Measurements from ENCODE around the gene MLST8. TPM values are rescaled to one million over a fixed set of nuclear protein-coding genes. Genes with fewer than 3 reads are reported as not detected.
"Not testable (repeated sequence)": the region's sequence is repeated elsewhere in the genome, so short reads cannot be mapped to it uniquely, and the experiment has no call there.

MLST8 gene
- total RNA-seq, 2 experiments from 2014 or later: 70.0 to 70.7 TPM

GRCh38 chr16:2253293-2253692 lies 48.0 kb downstream of the MLST8 start:
- peak overlapping the region; percentile 49 for H3K27ac Mint-ChIP-seq
- H3K4me1 Mint-ChIP-seq (ENCODE audit: low read depth): peaks cover 14% of the 10 kb centered on the region

GRCh38 chr16:2256531-2257140 lies 51.4 kb downstream of the MLST8 start:
- intact Hi-C loops (cut with micrococcal nuclease): no loop called here
- Mint-ChIP-seq H3K9me3 (no peaks in the 10 kb centered on the region), H3K4me1 (ENCODE audit: low read depth) (peaks cover 9% of the 10 kb centered on the region), H3K4me3 (no peak overlapping the region), H3K27ac (peak overlapping the region; percentile 39), H3K27me3 (no peaks in the 10 kb centered on the region), H3K36me3 (ENCODE audit: low read depth) (peaks cover 61% of the 10 kb centered on the region)
- ChIA-PET POLR2A (interaction anchor here (0.8 to 2.3 kb wide), 9 partner anchors 9 to 105 kb away, joined by 3 to 7 read pairs (median 4); no protein-coding TSS in a partner anchor), CTCF (interaction anchor here (1.2 kb wide), 1 partner anchor 10 kb away, joined by 3 read pairs; no protein-coding TSS in a partner anchor)
- ATAC-seq (no peak), DNase-seq (no peak)
- TF ChIP-seq CTCF (IDR thresholded peaks at IDR 0.05): no peak

More at GRCh38 chr16:2253293-2253692, 48.0 kb downstream of the MLST8 start:
- Mint-ChIP-seq H3K36me3 (ENCODE audit: low read depth) (peaks cover 51% of the 10 kb centered on the region), H3K27me3 (no peaks in the 10 kb centered on the region), H3K9me3 (no peaks in the 10 kb centered on the region), H3K4me3 (no peak overlapping the region)
- no peak for TF ChIP-seq CTCF (IDR thresholded peaks at IDR 0.05)
- ChIA-PET POLR2A (interaction anchor here (0.6 to 3.8 kb wide), 11 partner anchors 8 to 272 kb away, joined by 3 to 59 read pairs (median 4); partner anchors contain the start of gene TRAF7), CTCF (interaction anchor here (2.7 kb wide), 2 partner anchors 10 to 28 kb away, joined by 9 to 10 read pairs; no protein-coding TSS in a partner anchor)
- DNase-seq (no peak), ATAC-seq (no peak)
- intact Hi-C loops (cut with micrococcal nuclease): no loop called here

GRCh38 chr16:2257726-2258125 lies 52.5 kb downstream of the MLST8 start:
- Mint-ChIP-seq H3K36me3 (ENCODE audit: low read depth) (peaks cover 70% of the 10 kb centered on the region), H3K4me1 (ENCODE audit: low read depth) (peaks cover 5% of the 10 kb centered on the region), H3K27me3 (no peaks in the 10 kb centered on the region), H3K9me3 (no peaks in the 10 kb centered on the region), H3K4me3 (no peak overlapping the region), H3K27ac (no peak overlapping the region)
- intact Hi-C loops (cut with micrococcal nuclease): no loop called here
- ATAC-seq (no peak), DNase-seq (no peak)
- POLR2A ChIA-PET: interaction anchor here (0.7 to 2.3 kb wide), 9 partner anchors 10 to 276 kb away, joined by 3 to 7 read pairs (median 4); partner anchors contain the start of gene RNPS1
- TF ChIP-seq CTCF (IDR thresholded peaks at IDR 0.05): no peak
- CTCF ChIA-PET: interaction anchor here (1.2 kb wide), 1 partner anchor 11 kb away, joined by 3 read pairs; no protein-coding TSS in a partner anchor

- H3K4me1 Mint-ChIP-seq (ENCODE audit: low read depth); H3K27ac Mint-ChIP-seq; ATAC-seq; H3K27me3 Mint-ChIP-seq; DNase-seq; H3K9me3 Mint-ChIP-seq; intact Hi-C loops (cut with micrococcal nuclease); H3K4me3 Mint-ChIP-seq: not testable (repeated sequence)
- H3K36me3 Mint-ChIP-seq (ENCODE audit: low read depth): peaks cover 71% of the 10 kb centered on the region
- POLR2A ChIA-PET: interaction anchor here (0.7 to 6.3 kb wide), 10 partner anchors 7 to 102 kb away, joined by 3 to 59 read pairs (median 4); partner anchors contain the start of genes DNASE1L2, ECI1 and RNPS1
- CTCF ChIA-PET: interaction anchor here (1.6 to 1.8 kb wide), 2 partner anchors 64 to 236 kb away, joined by 3 to 5 read pairs; no protein-coding TSS in a partner anchor
Observed at GRCh38 chr16:2258530-2258929, 53.3 kb downstream of the MLST8 start.

Other genes starting within 250 kb of the MLST8 start
- 100 to 1,000 TPM; 126 to 129 TPM for gene NDUFB10, start 245.9 kb upstream of the MLST8 start, total RNA-seq
- gene RPS2, start 240.6 kb upstream of the MLST8 start, total RNA-seq: 1,000 to 10,000 TPM; 5,572 to 5,598 TPM
- not detected for gene RNF151, start 238.6 kb upstream of the MLST8 start, total RNA-seq
- 10 to 100 TPM; 54.4 to 56.0 TPM for gene TBL3, start 233.4 kb upstream of the MLST8 start, total RNA-seq
- gene NOXO1, start 224.0 kb upstream of the MLST8 start, total RNA-seq: under 1 TPM in 1 of 2 experiments, not detected in 1; 0.31 TPM
- gene GFER, start 221.3 kb upstream of the MLST8 start, total RNA-seq: 10 to 100 TPM; 33.5 to 33.9 TPM
- gene SYNGR3, start 215.5 kb upstream of the MLST8 start, total RNA-seq: 1 to 10 TPM; 5.4 to 7.2 TPM
- 10 to 100 TPM; 85.5 to 90.3 TPM for gene ZNF598, start 195.6 kb upstream of the MLST8 start, total RNA-seq
- 10 to 100 TPM; 24.3 to 28.3 TPM for gene NPW, start 185.7 kb upstream of the MLST8 start, total RNA-seq
- 1 to 10 TPM; 2.8 to 3.0 TPM for gene NHERF2, start 178.6 kb upstream of the MLST8 start, total RNA-seq
- gene NTHL1, start 157.6 kb upstream of the MLST8 start, total RNA-seq: 10 to 100 TPM; 28.2 to 29.8 TPM
- gene TSC2, start 157.5 kb upstream of the MLST8 start, total RNA-seq: 10 to 100 TPM; 54.4 to 57.3 TPM
- gene PKD1, start 69.6 kb upstream of the MLST8 start, total RNA-seq: 10 to 100 TPM; 74.7 to 85.1 TPM
- gene RAB26, start 56.8 kb upstream of the MLST8 start, total RNA-seq: under 1 TPM; 0.34 to 0.49 TPM
- gene TRAF7, start 49.7 kb upstream of the MLST8 start, total RNA-seq: 10 to 100 TPM; 74.8 to 80.2 TPM
- gene CASKIN1, start 8.8 kb upstream of the MLST8 start, total RNA-seq: 1 to 10 TPM; 4.4 to 7.2 TPM
- gene BRICD5, start 5.4 kb downstream of the MLST8 start, total RNA-seq: 1 to 10 TPM; 6.6 to 6.9 TPM
- gene PGP, start 9.4 kb downstream of the MLST8 start, total RNA-seq: 10 to 100 TPM; 19.8 to 20.1 TPM
- 10 to 100 TPM; 19.4 to 21.1 TPM for gene E4F1, start 18.1 kb downstream of the MLST8 start, total RNA-seq
- gene DNASE1L2, start 31.0 kb downstream of the MLST8 start, total RNA-seq: under 1 TPM; 0.32 to 0.51 TPM
- gene ECI1, start 46.1 kb downstream of the MLST8 start, total RNA-seq: 10 to 100 TPM; 37.4 to 40.5 TPM
- gene RNPS1, start 62.7 kb downstream of the MLST8 start, total RNA-seq: 100 to 1,000 TPM; 334 to 358 TPM
- gene ABCA3, start 135.3 kb downstream of the MLST8 start, total RNA-seq: 1 to 10 TPM; 2.9 to 3.6 TPM
- 10 to 100 TPM; 43.5 TPM for gene CCNF, start 224.0 kb downstream of the MLST8 start, total RNA-seq